ENCODE data around the gene ANP32B. TPM values are rescaled to one million over a fixed set of nuclear protein-coding genes. Genes with fewer than 3 reads are reported as not detected.

The ANP32B gene
- total RNA-seq, 1 donor from 2014 or later: 156 TPM

- Mint-ChIP-seq H3K4me1 (ENCODE audit: unreplicated experiment) (no peaks in the 10 kb centered on the region), H3K9me3 (no peaks in the 10 kb centered on the region), H3K27ac (no peak overlapping the region), H3K4me3 (no peak overlapping the region), H3K27me3 (no peaks in the 10 kb centered on the region), H3K36me3 (peaks cover 38% of the 10 kb centered on the region)
- TF ChIP-seq, protein P1, sequence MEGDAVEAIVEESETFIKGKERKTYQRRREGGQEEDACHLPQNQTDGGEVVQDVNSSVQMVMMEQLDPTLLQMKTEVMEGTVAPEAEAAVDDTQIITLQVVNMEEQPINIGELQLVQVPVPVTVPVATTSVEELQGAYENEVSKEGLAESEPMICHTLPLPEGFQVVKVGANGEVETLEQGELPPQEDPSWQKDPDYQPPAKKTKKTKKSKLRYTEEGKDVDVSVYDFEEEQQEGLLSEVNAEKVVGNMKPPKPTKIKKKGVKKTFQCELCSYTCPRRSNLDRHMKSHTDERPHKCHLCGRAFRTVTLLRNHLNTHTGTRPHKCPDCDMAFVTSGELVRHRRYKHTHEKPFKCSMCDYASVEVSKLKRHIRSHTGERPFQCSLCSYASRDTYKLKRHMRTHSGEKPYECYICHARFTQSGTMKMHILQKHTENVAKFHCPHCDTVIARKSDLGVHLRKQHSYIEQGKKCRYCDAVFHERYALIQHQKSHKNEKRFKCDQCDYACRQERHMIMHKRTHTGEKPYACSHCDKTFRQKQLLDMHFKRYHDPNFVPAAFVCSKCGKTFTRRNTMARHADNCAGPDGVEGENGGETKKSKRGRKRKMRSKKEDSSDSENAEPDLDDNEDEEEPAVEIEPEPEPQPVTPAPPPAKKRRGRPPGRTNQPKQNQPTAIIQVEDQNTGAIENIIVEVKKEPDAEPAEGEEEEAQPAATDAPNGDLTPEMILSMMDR (conservative IDR thresholded peaks at IDR 0.05): no peak
- DNase-seq (ENCODE audit: extremely low spot score, unreplicated experiment): no peak
Measured at GRCh38 chr9:98007251-98007928, 24.2 kb downstream of the ANP32B start.

GRCh38 chr9:98008764-98009163, 25.6 kb downstream of the ANP32B start:
- H3K36me3 Mint-ChIP-seq: peaks cover 37% of the 10 kb centered on the region
- no peak for DNase-seq (ENCODE audit: extremely low spot score, unreplicated experiment)

DNA sequence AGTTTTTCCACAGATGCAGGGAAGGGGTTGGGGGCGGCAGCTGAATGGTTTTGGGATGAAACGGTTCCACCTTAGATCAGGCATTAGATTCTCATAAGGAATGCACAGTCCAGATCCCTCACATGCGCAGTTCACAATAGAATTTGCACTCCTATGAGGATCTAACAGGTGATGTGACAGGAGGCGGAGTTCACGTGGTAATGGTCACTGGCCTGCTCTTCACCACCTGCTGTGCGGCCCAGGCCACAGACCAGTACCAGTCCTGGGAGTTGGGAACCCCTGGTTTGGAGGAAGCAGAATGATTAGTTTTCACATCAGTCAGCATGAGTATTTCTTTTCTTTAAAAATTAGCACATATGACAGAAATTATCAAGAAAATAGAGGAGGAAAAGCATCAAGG, 26.3 kb downstream of the ANP32B start:
- H3K36me3 Mint-ChIP-seq: peaks cover 32% of the 10 kb centered on the region
- no peaks in the 10 kb centered on the region for H3K9me3 Mint-ChIP-seq
- H3K27ac Mint-ChIP-seq: no peak overlapping the region
- H3K4me3 Mint-ChIP-seq: no peak overlapping the region
- H3K4me1 Mint-ChIP-seq (ENCODE audit: unreplicated experiment): no peaks in the 10 kb centered on the region
- peak; percentile 29 for DNase-seq (ENCODE audit: extremely low spot score, unreplicated experiment)
- H3K27me3 Mint-ChIP-seq: no peaks in the 10 kb centered on the region
- TF ChIP-seq, protein P1 (conservative IDR thresholded peaks at IDR 0.05): no peak

More at GRCh38 chr9:98008764-98009163, 25.6 kb downstream of the ANP32B start:
- H3K27me3 Mint-ChIP-seq: no peaks in the 10 kb centered on the region
- TF ChIP-seq, protein P1 (conservative IDR thresholded peaks at IDR 0.05): no peak
- no peak overlapping the region for H3K27ac Mint-ChIP-seq
- H3K4me3 Mint-ChIP-seq: no peak overlapping the region
- no peaks in the 10 kb centered on the region for H3K4me1 Mint-ChIP-seq (ENCODE audit: unreplicated experiment)
- no peaks in the 10 kb centered on the region for H3K9me3 Mint-ChIP-seq

GRCh38 chr9:98009936-98010335, 26.8 kb downstream of the ANP32B start:
- H3K36me3 Mint-ChIP-seq: peaks cover 30% of the 10 kb centered on the region
- DNase-seq (ENCODE audit: extremely low spot score, unreplicated experiment): peak; percentile 6
- no peaks in the 10 kb centered on the region for H3K9me3 Mint-ChIP-seq
- H3K4me3 Mint-ChIP-seq: no peak overlapping the region
- H3K27me3 Mint-ChIP-seq: no peaks in the 10 kb centered on the region
- no peaks in the 10 kb centered on the region for H3K4me1 Mint-ChIP-seq (ENCODE audit: unreplicated experiment)
- H3K27ac Mint-ChIP-seq: no peak overlapping the region
- TF ChIP-seq, protein P1 (conservative IDR thresholded peaks at IDR 0.05): no peak

DNA sequence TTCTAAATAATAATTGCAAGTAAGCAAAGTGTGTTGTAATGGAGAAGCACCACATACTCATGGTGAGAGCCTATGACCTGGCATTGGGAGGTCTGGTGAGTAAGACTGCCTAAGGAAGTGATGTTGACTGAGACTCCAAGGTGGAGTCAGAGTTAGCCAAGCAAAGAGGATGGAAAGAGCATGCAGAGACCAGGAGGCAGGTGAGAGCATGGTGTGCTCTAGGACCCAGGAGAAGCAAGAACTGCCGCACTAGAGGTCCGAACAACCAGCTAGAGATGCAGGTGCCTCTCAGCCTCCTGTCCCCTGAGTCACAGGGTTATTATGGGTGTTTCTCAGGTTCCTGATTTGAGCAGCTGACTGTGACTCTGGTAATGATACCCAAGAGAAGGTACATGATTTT, 27.3 kb downstream of the ANP32B start:
- TF ChIP-seq, protein P1 (conservative IDR thresholded peaks at IDR 0.05): no peak
- no peaks in the 10 kb centered on the region for H3K4me1 Mint-ChIP-seq (ENCODE audit: unreplicated experiment)
- DNase-seq (ENCODE audit: extremely low spot score, unreplicated experiment): peak; percentile 16
- no peaks in the 10 kb centered on the region for H3K27me3 Mint-ChIP-seq
- no peaks in the 10 kb centered on the region for H3K9me3 Mint-ChIP-seq
- H3K4me3 Mint-ChIP-seq: no peak overlapping the region
- peaks cover 35% of the 10 kb centered on the region for H3K36me3 Mint-ChIP-seq
- H3K27ac Mint-ChIP-seq: no peak overlapping the region

Data from type B pancreatic cell (in vitro differentiated cells).